ENCODE results near the gene SYNGR3. TPM values are rescaled to one million over a fixed set of nuclear protein-coding genes. Genes with fewer than 3 reads are reported as not detected.

The SYNGR3 gene
- total and polyA plus RNA-seq, 2 of the 13 experiments (the other 11 are each of a cell fraction or from before 2014, with no cell fraction given) = 0.97 to 5.7 TPM

GRCh38 chr16:1959269-1960039 is 30.3 kb upstream of the SYNGR3 start, which contains the start of gene NDUFB10 (continued):
- TF ChIP-seq, protein P1, sequence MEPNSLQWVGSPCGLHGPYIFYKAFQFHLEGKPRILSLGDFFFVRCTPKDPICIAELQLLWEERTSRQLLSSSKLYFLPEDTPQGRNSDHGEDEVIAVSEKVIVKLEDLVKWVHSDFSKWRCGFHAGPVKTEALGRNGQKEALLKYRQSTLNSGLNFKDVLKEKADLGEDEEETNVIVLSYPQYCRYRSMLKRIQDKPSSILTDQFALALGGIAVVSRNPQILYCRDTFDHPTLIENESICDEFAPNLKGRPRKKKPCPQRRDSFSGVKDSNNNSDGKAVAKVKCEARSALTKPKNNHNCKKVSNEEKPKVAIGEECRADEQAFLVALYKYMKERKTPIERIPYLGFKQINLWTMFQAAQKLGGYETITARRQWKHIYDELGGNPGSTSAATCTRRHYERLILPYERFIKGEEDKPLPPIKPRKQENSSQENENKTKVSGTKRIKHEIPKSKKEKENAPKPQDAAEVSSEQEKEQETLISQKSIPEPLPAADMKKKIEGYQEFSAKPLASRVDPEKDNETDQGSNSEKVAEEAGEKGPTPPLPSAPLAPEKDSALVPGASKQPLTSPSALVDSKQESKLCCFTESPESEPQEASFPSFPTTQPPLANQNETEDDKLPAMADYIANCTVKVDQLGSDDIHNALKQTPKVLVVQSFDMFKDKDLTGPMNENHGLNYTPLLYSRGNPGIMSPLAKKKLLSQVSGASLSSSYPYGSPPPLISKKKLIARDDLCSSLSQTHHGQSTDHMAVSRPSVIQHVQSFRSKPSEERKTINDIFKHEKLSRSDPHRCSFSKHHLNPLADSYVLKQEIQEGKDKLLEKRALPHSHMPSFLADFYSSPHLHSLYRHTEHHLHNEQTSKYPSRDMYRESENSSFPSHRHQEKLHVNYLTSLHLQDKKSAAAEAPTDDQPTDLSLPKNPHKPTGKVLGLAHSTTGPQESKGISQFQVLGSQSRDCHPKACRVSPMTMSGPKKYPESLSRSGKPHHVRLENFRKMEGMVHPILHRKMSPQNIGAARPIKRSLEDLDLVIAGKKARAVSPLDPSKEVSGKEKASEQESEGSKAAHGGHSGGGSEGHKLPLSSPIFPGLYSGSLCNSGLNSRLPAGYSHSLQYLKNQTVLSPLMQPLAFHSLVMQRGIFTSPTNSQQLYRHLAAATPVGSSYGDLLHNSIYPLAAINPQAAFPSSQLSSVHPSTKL (CRISPR knock-in tag; IDR thresholded peaks at IDR 0.05) = peak; percentile 53; the same call in 1 of the 2 replicates
- TF ChIP-seq ZNF142 (CRISPR knock-in tag; IDR thresholded peaks at IDR 0.05) = peak; percentile 73; the same call in 1 of the 2 replicates
- TF ChIP-seq CBFB (CRISPR knock-in tag; IDR thresholded peaks at IDR 0.05) = peak; percentile 81; the same call in 1 of the 2 replicates
- TF ChIP-seq ZMAT3 (CRISPR knock-in tag; conservative IDR thresholded peaks at IDR 0.05) = peak; percentile 71
- TF ChIP-seq, protein P2, sequence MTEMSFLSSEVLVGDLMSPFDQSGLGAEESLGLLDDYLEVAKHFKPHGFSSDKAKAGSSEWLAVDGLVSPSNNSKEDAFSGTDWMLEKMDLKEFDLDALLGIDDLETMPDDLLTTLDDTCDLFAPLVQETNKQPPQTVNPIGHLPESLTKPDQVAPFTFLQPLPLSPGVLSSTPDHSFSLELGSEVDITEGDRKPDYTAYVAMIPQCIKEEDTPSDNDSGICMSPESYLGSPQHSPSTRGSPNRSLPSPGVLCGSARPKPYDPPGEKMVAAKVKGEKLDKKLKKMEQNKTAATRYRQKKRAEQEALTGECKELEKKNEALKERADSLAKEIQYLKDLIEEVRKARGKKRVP (CRISPR knock-in tag; IDR thresholded peaks at IDR 0.05) = 0 out of 4 replicates have a peak, but pooled peaks of 1 of the 2 experiments have one; percentile 12
- TF ChIP-seq, protein P3, sequence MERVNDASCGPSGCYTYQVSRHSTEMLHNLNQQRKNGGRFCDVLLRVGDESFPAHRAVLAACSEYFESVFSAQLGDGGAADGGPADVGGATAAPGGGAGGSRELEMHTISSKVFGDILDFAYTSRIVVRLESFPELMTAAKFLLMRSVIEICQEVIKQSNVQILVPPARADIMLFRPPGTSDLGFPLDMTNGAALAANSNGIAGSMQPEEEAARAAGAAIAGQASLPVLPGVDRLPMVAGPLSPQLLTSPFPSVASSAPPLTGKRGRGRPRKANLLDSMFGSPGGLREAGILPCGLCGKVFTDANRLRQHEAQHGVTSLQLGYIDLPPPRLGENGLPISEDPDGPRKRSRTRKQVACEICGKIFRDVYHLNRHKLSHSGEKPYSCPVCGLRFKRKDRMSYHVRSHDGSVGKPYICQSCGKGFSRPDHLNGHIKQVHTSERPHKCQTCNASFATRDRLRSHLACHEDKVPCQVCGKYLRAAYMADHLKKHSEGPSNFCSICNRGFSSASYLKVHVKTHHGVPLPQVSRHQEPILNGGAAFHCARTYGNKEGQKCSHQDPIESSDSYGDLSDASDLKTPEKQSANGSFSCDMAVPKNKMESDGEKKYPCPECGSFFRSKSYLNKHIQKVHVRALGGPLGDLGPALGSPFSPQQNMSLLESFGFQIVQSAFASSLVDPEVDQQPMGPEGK (CRISPR knock-in tag; IDR thresholded peaks at IDR 0.05) = no peak; the same call in 1 of the 2 replicates
- TF ChIP-seq EED (CRISPR knock-in tag; IDR thresholded peaks at IDR 0.05) = peak; percentile 15; the same call in 1 of the 2 replicates
- peak; percentile 48; the same call in 1 of the 2 replicates for TF ChIP-seq ESRRA (CRISPR knock-in tag; IDR thresholded peaks at IDR 0.05; ENCODE audit: low read depth)
- TF ChIP-seq ZSCAN30 (CRISPR knock-in tag; IDR thresholded peaks at IDR 0.05) = 0 out of 2 replicates have a peak, but pooled peaks have one; percentile 23
- peak; percentile 81; the same call in 1 of the 2 replicates for TF ChIP-seq ZNF709 (CRISPR knock-in tag; IDR thresholded peaks at IDR 0.05)

Data from HepG2 (cell line).